HL-60 (cell line): ENCODE measurements around the gene CCDC183.
"Not testable (repeated sequence)": the region's sequence is repeated elsewhere in the genome, so short reads cannot be mapped to it uniquely, and the experiment has no call there.

Experiments
- DNase-seq, 2 experiments: peaks; one replicate each; pipeline ENCODE4 v3.0.0-alpha.2; 2010 to 2020; ENCODE audit warnings: low read depth in 1 of 2, low spot score in 1 of 2
- H3K27ac ChIP-seq: fragments of 250-450 bp; sonication (Bioruptor Pico); replicated peaks from 2 replicates; pipeline ENCODE4 v1.5.1; 2020; ENCODE audit warnings: mild to moderate bottlenecking, moderate library complexity
- H3K27me3 ChIP-seq: fragments of 250-450 bp; sonication (Bioruptor Pico); 2 replicates; pipeline ENCODE4 v1.5.1; 2021; ENCODE audit warnings: mild to moderate bottlenecking, moderate library complexity; ENCODE audit not compliant: insufficient read depth, poor library complexity, severe bottlenecking
- H3K4me3 ChIP-seq: replicated peaks from 2 replicates; pipeline ENCODE4 v1.5.1; 2011; ENCODE audit warnings: mild to moderate bottlenecking, control low read depth, low read length; ENCODE audit not compliant: insufficient read depth
- CTCF ChIP-seq: IDR thresholded peaks from one replicate; pipeline ENCODE4 v1.5.1; 2011; ENCODE audit warnings: low read length, control low read depth, inconsistent platforms; ENCODE audit not compliant: insufficient read depth
- GABPA ChIP-seq: IDR thresholded peaks from 2 replicates; pipeline ENCODE4 v1.6.1; 2012; ENCODE audit warnings: low read depth
- POLR2AphosphoS5 ChIP-seq: IDR thresholded peaks from 2 replicates; pipeline ENCODE4 v1.6.1; 2012; ENCODE audit warnings: low read depth
- REST ChIP-seq: IDR thresholded peaks from 2 replicates; pipeline ENCODE4 v1.6.1; 2012; ENCODE audit warnings: low read depth; ENCODE audit not compliant: insufficient replicate concordance
- SPI1 ChIP-seq: IDR thresholded peaks from 2 replicates; pipeline ENCODE4 v1.6.1; 2012; ENCODE audit warnings: low read depth, mild to moderate bottlenecking, borderline replicate concordance

CCDC183 gene

GRCh38 chr9:136754059-136754572, 42.0 kb upstream of the CCDC183 start:
- Histone ChIP-seq H3K27ac (no peak overlapping the region), H3K4me3 (no peak overlapping the region), H3K27me3 (no peaks in the 10 kb centered on the region)
- DNase-seq, result no peak
- TF ChIP-seq CTCF (no peak), GABPA (no peak), POLR2AphosphoS5 (no peak), SPI1 (no peak), REST (no peak)

GRCh38 chr9:136754626-136755301, 41.4 kb upstream of the CCDC183 start:
- no peak overlapping the region for H3K27ac ChIP-seq
- no peaks in the 10 kb centered on the region for H3K27me3 ChIP-seq
- DNase-seq, result no peak
- H3K4me3 ChIP-seq, result no peak overlapping the region
- TF ChIP-seq SPI1 (no peak), CTCF (no peak), GABPA (no peak), REST (no peak), POLR2AphosphoS5 (no peak)

- H3K27ac ChIP-seq, H3K27me3 ChIP-seq, H3K4me3 ChIP-seq, DNase-seq: not testable (repeated sequence)
These were observed 40.6 kb upstream of the CCDC183 start for GRCh38 chr9:136755302-136756133.

GRCh38 chr9:136756134-136756438, 40.1 kb upstream of the CCDC183 start:
- Histone ChIP-seq H3K27ac (no peak overlapping the region), H3K4me3 (no peak overlapping the region), H3K27me3 (no peaks in the 10 kb centered on the region)
- TF ChIP-seq REST (no peak), GABPA (no peak), CTCF (no peak), SPI1 (no peak)
- no peak for DNase-seq
